RKO (cell line): ENCODE results near the gene BCL2L12.
"Not testable (repeated sequence)": the region's sequence is repeated elsewhere in the genome, so short reads cannot be mapped to it uniquely, and the experiment has no call there.

Experiments
- DNase-seq: peaks from one replicate; pipeline ENCODE4 v3.0.0-alpha.2; 2016; ENCODE audit warnings: low spot score

The BCL2L12 gene

GRCh38 chr19:49713236-49713845 is 47.6 kb downstream of the BCL2L12 start:
- DNase-seq = no peak

- peak; percentile 46 for DNase-seq
These were observed 50.4 kb downstream of the BCL2L12 start for GRCh38 chr19:49716154-49716553.

- DNase-seq = no peak
These were observed 52.8 kb downstream of the BCL2L12 start for GRCh38 chr19:49718511-49718910.

DNA sequence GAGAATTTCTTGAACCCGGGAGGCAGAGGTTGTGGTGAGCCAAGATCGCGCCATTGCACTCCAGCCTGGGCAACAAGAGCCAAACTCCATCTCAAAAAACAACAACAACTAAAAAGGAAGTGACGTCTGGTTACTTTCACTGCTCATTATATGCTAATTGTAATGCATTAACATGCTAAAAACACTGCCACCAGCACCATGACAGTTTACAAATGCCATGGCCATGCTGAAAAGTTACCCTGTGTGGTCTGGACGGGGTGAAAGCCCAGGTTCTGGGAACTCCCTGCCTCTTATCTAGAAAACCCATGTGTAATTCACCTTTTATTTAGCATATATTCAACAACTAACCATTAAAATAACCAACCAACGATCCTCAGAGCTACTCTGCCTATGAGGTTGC is 53.3 kb downstream of the BCL2L12 start:
- DNase-seq = no peak

- DNase-seq = not testable (repeated sequence)
These were observed 53.7 kb downstream of the BCL2L12 start for GRCh38 chr19:49719420-49719819.
